MCF 10A (cell line): Measurements from ENCODE around the gene RPL7A. TPM values are rescaled to one million over a fixed set of nuclear protein-coding genes. Genes with fewer than 3 reads are reported as not detected.

Experiments used
- BruUV-seq: library from RNA; stranded (reverse); fragments of 400-500 nt; replicated peaks from 2 replicates; lab custom pipeline; 2021; lab: Mats Ljungman, UMichigan
- CTCF ChIA-PET: fragments of 300-600 bp; sonication (Branson Sonifier 250); formaldehyde crosslinking; extraction: SDS; loops from one replicate; lab custom pipeline; 2021; ENCODE audit warnings: antibody characterized with exemption, inconsistent platforms; lab: Yijun Ruan, JAX
- POLR2A ChIA-PET: fragments of 300-600, 350-650 bp; sonication (Branson Sonifier 250); formaldehyde crosslinking; extraction: SDS; loops from one replicate; lab custom pipeline; 2020; ENCODE audit warnings: antibody characterized with exemption, inconsistent platforms; lab: Yijun Ruan, JAX
- DNase-seq: peaks from one replicate; pipeline ENCODE4 v3.0.0-alpha.2; 2018; ENCODE audit not compliant: unreplicated experiment
- H3K27ac Mint-ChIP-seq: one replicate; pipeline ENCODE4 v1.8.0; 2022; ENCODE audit warnings: mild to moderate bottlenecking, low read depth, mixed read lengths; ENCODE audit not compliant: unreplicated experiment
- H3K27me3 Mint-ChIP-seq: one replicate; pipeline ENCODE4 v1.8.0; 2022; ENCODE audit warnings: mixed read lengths; ENCODE audit not compliant: insufficient read depth, unreplicated experiment
- H3K36me3 Mint-ChIP-seq: one replicate; pipeline ENCODE4 v1.8.0; 2022; ENCODE audit warnings: mild to moderate bottlenecking, moderate library complexity, mixed read lengths; ENCODE audit not compliant: insufficient read depth, unreplicated experiment
- H3K4me1 Mint-ChIP-seq: one replicate; pipeline ENCODE4 v1.8.0; 2022; ENCODE audit warnings: mixed read lengths; ENCODE audit not compliant: insufficient read depth, unreplicated experiment
- H3K4me3 Mint-ChIP-seq: one replicate; pipeline ENCODE4 v1.8.0; 2022; ENCODE audit warnings: mild to moderate bottlenecking, moderate library complexity, mixed read lengths; ENCODE audit not compliant: unreplicated experiment
- H3K9me3 Mint-ChIP-seq: one replicate; pipeline ENCODE4 v1.8.0; 2022; ENCODE audit warnings: mixed read lengths; ENCODE audit not compliant: unreplicated experiment
- intact Hi-C: fragments of 100-400 bp; cut with micrococcal nuclease; formaldehyde crosslinking; loops from 2 replicates; pipeline ENCODE4 v1.14.1; 2022
- total RNA-seq: library from RNA; stranded (reverse); gene quantifications from 2 replicates; pipeline ENCODE4 v1.2.3, GENCODE V29; 2022
- TF ChIP-seq, protein P1 (sequence below): fragments of 200-600 bp; IDR thresholded peaks from one replicate; pipeline ENCODE4 v1.8.0; 2022; ENCODE audit warnings: antibody characterized with exemption, mild to moderate bottlenecking; ENCODE audit not compliant: unreplicated experiment

RPL7A gene
- total RNA-seq, 1 experiment from 2014 or later: 2,129 TPM

DNA sequence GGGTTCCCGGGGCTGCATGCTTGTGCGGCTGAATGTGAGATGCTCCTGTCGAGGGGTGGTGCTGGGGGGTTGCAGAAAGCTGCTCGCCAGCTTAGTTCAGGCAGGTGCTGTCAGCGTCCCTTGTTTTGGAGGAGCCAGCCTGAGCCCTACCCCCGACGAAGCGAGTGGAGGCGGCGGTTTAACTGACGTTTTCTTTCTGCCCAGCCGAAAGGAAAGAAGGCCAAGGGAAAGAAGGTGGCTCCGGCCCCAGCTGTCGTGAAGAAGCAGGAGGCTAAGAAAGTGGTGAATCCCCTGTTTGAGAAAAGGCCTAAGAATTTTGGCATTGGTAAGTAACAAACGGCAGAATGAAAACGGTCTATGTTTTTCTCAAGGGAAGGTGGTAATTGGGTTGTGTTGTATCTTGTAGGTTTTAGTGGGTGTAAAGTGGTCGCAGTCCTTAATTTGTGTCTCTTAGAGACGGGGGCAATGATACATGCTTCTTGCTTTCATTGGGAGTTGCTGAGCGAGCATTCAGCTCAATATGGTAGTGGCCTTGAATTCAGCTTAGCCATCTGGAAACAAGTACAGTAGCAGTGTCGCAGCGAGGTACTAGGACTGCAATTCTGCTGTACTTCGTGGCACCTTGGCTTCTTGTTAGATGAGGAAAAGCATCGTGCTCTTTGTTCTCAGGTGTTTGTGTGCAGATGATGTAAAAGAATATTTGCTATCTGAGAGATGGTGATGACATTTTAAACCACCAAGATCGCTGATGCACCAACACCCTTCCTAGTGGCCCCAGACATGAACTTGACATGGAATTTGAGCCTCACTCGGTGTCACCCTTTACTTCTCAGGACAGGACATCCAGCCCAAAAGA is 928 bp downstream of the RPL7A start:
- no peak for DNase-seq
- Mint-ChIP-seq H3K9me3 (no peaks in the 10 kb centered on the region), H3K27ac (peak overlapping the region; percentile 97), H3K4me3 (peak overlapping the region; percentile 88), H3K36me3 (peaks cover 75% of the 10 kb centered on the region), H3K27me3 (no peaks in the 10 kb centered on the region), H3K4me1 (peaks cover 6% of the 10 kb centered on the region)
- TF ChIP-seq, protein P1, sequence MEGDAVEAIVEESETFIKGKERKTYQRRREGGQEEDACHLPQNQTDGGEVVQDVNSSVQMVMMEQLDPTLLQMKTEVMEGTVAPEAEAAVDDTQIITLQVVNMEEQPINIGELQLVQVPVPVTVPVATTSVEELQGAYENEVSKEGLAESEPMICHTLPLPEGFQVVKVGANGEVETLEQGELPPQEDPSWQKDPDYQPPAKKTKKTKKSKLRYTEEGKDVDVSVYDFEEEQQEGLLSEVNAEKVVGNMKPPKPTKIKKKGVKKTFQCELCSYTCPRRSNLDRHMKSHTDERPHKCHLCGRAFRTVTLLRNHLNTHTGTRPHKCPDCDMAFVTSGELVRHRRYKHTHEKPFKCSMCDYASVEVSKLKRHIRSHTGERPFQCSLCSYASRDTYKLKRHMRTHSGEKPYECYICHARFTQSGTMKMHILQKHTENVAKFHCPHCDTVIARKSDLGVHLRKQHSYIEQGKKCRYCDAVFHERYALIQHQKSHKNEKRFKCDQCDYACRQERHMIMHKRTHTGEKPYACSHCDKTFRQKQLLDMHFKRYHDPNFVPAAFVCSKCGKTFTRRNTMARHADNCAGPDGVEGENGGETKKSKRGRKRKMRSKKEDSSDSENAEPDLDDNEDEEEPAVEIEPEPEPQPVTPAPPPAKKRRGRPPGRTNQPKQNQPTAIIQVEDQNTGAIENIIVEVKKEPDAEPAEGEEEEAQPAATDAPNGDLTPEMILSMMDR: no peak
- intact Hi-C loops: no loop called here
- CTCF ChIA-PET: interaction anchor here (0.5 kb wide), 1 partner anchor 31 kb away, joined by 3 read pairs; no protein-coding TSS in a partner anchor
- POLR2A ChIA-PET: interaction anchor here (0.6 to 2.9 kb wide), 12 partner anchors 8 to 532 kb away, joined by 3 to 48 read pairs (median 8); partner anchors contain the start of genes STKLD1, SURF1, SURF2 and SURF6
- BruUV-seq: TSS peak; percentile 58

DNA sequence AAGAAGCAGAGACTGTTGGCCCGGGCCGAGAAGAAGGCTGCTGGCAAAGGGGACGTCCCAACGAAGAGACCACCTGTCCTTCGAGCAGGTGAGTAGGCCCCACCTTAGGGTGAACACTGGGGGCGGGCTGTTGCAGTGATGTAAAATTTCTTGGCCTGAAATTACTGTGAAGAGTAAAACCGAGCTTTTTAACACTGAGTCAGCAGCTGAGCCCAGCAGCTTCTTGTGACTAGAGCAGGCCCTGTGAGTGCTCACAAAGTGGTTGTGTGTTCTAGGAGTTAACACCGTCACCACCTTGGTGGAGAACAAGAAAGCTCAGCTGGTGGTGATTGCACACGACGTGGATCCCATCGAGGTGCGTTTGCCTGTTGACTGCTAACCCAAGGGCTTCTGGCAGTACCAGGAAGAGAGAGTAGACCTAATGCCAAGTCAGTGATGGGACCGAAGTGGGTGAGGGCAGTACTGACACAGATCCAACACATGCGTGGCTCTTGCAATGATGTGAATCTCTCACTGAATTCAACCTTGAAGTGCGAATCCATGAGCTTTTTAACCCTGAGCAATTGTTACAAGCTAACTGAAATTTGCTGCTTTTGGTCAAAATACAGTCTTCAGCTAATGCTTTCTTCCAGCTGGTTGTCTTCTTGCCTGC is 2.1 kb downstream of the RPL7A start:
- Mint-ChIP-seq H3K27ac (no peak overlapping the region), H3K27me3 (no peaks in the 10 kb centered on the region), H3K4me1 (peaks cover 6% of the 10 kb centered on the region), H3K4me3 (peak overlapping the region; percentile 88), H3K36me3 (peaks cover 81% of the 10 kb centered on the region), H3K9me3 (no peaks in the 10 kb centered on the region)
- TF ChIP-seq, protein P1: no peak
- POLR2A ChIA-PET: interaction anchor here (0.5 to 1.5 kb wide), 6 partner anchors 13 to 714 kb away, joined by 3 to 5 read pairs (median 4); partner anchors contain the start of gene SURF6
- intact Hi-C loops: no loop called here
- BruUV-seq: no TSS peak
- CTCF ChIA-PET: interaction anchor here (0.6 to 0.8 kb wide), 4 partner anchors 11 to 1978 kb away, joined by 3 to 4 read pairs (median 4); no protein-coding TSS in a partner anchor
- DNase-seq: no peak

DNA sequence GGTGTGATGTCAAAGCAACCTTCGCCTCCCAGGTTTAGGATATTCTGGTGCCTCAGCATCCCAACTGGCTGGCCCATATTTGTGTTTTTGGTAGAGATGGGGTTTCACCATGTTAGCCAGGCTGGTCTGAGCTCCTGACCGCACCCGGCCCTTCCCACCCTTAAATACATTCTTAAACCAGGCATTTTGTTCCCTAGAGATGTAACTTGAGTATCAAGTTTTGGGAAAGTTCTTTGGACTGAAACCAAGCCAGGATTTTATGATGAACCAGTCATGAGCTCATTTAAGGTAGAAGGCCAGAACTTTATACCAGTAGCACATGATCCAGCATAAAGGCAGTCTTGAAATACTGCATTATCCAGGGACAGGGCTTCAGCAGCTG is 3.5 kb downstream of the RPL7A start:
- CTCF ChIA-PET: interaction anchor here (1.0 kb wide), 1 partner anchor 23 kb away, joined by 4 read pairs; no protein-coding TSS in a partner anchor
- H3K4me3 Mint-ChIP-seq: no peak overlapping the region

More for the DNA sequence above, 3.5 kb downstream of the RPL7A start:
- POLR2A ChIA-PET: interaction anchor here (0.8 to 1.8 kb wide), 8 partner anchors 12 to 108 kb away, joined by 3 to 5 read pairs (median 4); partner anchors contain the start of genes CACFD1 and SURF6
- H3K27me3 Mint-ChIP-seq: no peaks in the 10 kb centered on the region
- H3K27ac Mint-ChIP-seq: no peak overlapping the region
- DNase-seq: peak; percentile 24
- H3K9me3 Mint-ChIP-seq: no peaks in the 10 kb centered on the region
- peaks cover 76% of the 10 kb centered on the region for H3K36me3 Mint-ChIP-seq
- peaks cover 6% of the 10 kb centered on the region for H3K4me1 Mint-ChIP-seq
- TF ChIP-seq, protein P1: no peak
- intact Hi-C loops: no loop called here
- no TSS peak for BruUV-seq
